HFFc6 (cell line): ENCODE data around the gene DPP4. TPM values are rescaled to one million over a fixed set of nuclear protein-coding genes. Genes with fewer than 3 reads are reported as not detected.
A peak's percentile ranks its signal among the peaks of the same experiment; 100 is the strongest.

ENCODE experiments used
- DNase-seq: peaks from one replicate; pipeline ENCODE4 v3.0.0-alpha.2; 2018
- H3K27ac Mint-ChIP-seq: 2 replicates; pipeline ENCODE4 v1.8.0; 2020; ENCODE audit warnings: mild to moderate bottlenecking, mixed read lengths
- H3K27me3 Mint-ChIP-seq: 2 replicates; pipeline ENCODE4 v1.8.0; 2021; ENCODE audit warnings: mild to moderate bottlenecking, moderate library complexity, mixed read lengths; ENCODE audit not compliant: insufficient read depth
- H3K36me3 Mint-ChIP-seq: 2 replicates; pipeline ENCODE4 v1.8.0; 2021; ENCODE audit warnings: low read depth, mixed read lengths
- H3K4me1 Mint-ChIP-seq: 2 replicates; pipeline ENCODE4 v1.8.0; 2020; ENCODE audit warnings: low read depth, mixed read lengths
- H3K4me3 Mint-ChIP-seq: 2 replicates; pipeline ENCODE4 v1.8.0; 2020; ENCODE audit warnings: mild to moderate bottlenecking, moderate library complexity, mixed read lengths
- H3K9me3 Mint-ChIP-seq: 2 replicates; pipeline ENCODE4 v1.8.0; 2020; ENCODE audit warnings: mild to moderate bottlenecking, mixed read lengths
- CTCF ChIP-seq: fragments of 200-600 bp; sonication (generic); IDR thresholded peaks from 2 replicates; pipeline ENCODE4 v1.5.0; 2021; ENCODE audit warnings: antibody characterized with exemption, mild to moderate bottlenecking
- total RNA-seq, 6 experiments: library from RNA; stranded (reverse); fragmentation: NEBNext Ultra II Directional; extraction: Animal tissue kit (Norgen Biotek cat#: 25700); gene quantifications; 2 replicates in 1 of 6; 3 replicates in 5 of 6; pipeline ENCODE4 v1.2.3, GENCODE V29; 2021

Gene DPP4
- total RNA-seq, 6 experiments from 2014 or later: 30.7 to 44.1 (median 36.4) TPM

- H3K4me3 Mint-ChIP-seq: no peak overlapping the region
- peaks cover 30% of the 10 kb centered on the region for H3K36me3 Mint-ChIP-seq
- peaks cover 36% of the 10 kb centered on the region for H3K4me1 Mint-ChIP-seq
- H3K27ac Mint-ChIP-seq: no peak overlapping the region
- no peak for TF ChIP-seq CTCF
- DNase-seq: no peak
- H3K27me3 Mint-ChIP-seq: no peaks in the 10 kb centered on the region
- peaks cover 1% of the 10 kb centered on the region; the same call in 1 of the 2 replicates for H3K9me3 Mint-ChIP-seq
Measured at GRCh38 chr2:162063281-162063680, 10.7 kb downstream of the DPP4 start.

- peaks cover 36% of the 10 kb centered on the region for H3K36me3 Mint-ChIP-seq
- no peak for TF ChIP-seq CTCF
- peaks cover 33% of the 10 kb centered on the region for H3K4me1 Mint-ChIP-seq
- H3K27ac Mint-ChIP-seq: no peak overlapping the region
- no peak for DNase-seq
- no peaks in the 10 kb centered on the region for H3K27me3 Mint-ChIP-seq
- peaks cover 8% of the 10 kb centered on the region for H3K9me3 Mint-ChIP-seq
- H3K4me3 Mint-ChIP-seq: no peak overlapping the region
Measured at GRCh38 chr2:162062559-162062958, 11.5 kb downstream of the DPP4 start.

- TF ChIP-seq CTCF: no peak
- H3K4me3 Mint-ChIP-seq: no peak overlapping the region
- H3K9me3 Mint-ChIP-seq: peaks cover 23% of the 10 kb centered on the region
- no peak overlapping the region for H3K27ac Mint-ChIP-seq
- H3K36me3 Mint-ChIP-seq: peaks cover 49% of the 10 kb centered on the region
- peaks cover 38% of the 10 kb centered on the region for H3K4me1 Mint-ChIP-seq
- no peaks in the 10 kb centered on the region for H3K27me3 Mint-ChIP-seq
- no peak for DNase-seq
Measured at GRCh38 chr2:162061021-162061420, 13.0 kb downstream of the DPP4 start.

- H3K4me3 Mint-ChIP-seq: no peak overlapping the region
- TF ChIP-seq CTCF: no peak
- H3K9me3 Mint-ChIP-seq: peaks cover 23% of the 10 kb centered on the region
- peaks cover 50% of the 10 kb centered on the region for H3K36me3 Mint-ChIP-seq
- H3K27me3 Mint-ChIP-seq: no peaks in the 10 kb centered on the region
- no peak for DNase-seq
- H3K27ac Mint-ChIP-seq: no peak overlapping the region
- H3K4me1 Mint-ChIP-seq: peaks cover 43% of the 10 kb centered on the region
Measured at GRCh38 chr2:162060532-162060931, 13.5 kb downstream of the DPP4 start.

- Mint-ChIP-seq H3K27me3 (no peaks in the 10 kb centered on the region), H3K4me3 (0 out of 2 replicates have a peak overlapping the region, but pooled peaks have one; percentile 5), H3K27ac (no peak overlapping the region)
Measured at GRCh38 chr2:162058973-162059668, 14.9 kb downstream of the DPP4 start.

More at GRCh38 chr2:162058973-162059668, 14.9 kb downstream of the DPP4 start:
- Mint-ChIP-seq H3K9me3 (peaks cover 23% of the 10 kb centered on the region), H3K4me1 (peaks cover 41% of the 10 kb centered on the region), H3K36me3 (peaks cover 45% of the 10 kb centered on the region)
- no peak for TF ChIP-seq CTCF
- DNase-seq: no peak
